K562 (cell line): ENCODE data around the gene PPT2. TPM values are rescaled to one million over a fixed set of nuclear protein-coding genes. Genes with fewer than 3 reads are reported as not detected.

Source experiments
- ATAC-seq: fragments of 200-7000 bp; cut with Tn5 transposase; 3 replicates; pipeline ENCODE4 v1.9.1; 2020; ENCODE audit warnings: moderate library complexity
- BruUV-seq: library from RNA; stranded (reverse); fragments of 400-500 nt; replicated peaks from 2 replicates; lab custom pipeline; 2021; lab: Mats Ljungman, UMichigan
- CTCF ChIA-PET: fragments of 300-600 bp; formaldehyde crosslinking; extraction: SDS; loops from one replicate; lab custom pipeline; 2021; ENCODE audit warnings: low intra/inter-chr PET ratio; lab: Yijun Ruan, JAX
- POLR2A ChIA-PET: fragments of 300-600, 350-650 bp; sonication (Branson Sonifier 250); formaldehyde crosslinking; extraction: SDS; loops from one replicate; lab custom pipeline; 2021; ENCODE audit warnings: antibody characterized with exemption, inconsistent platforms; lab: Yijun Ruan, JAX
- DNase-seq, 4 experiments: peaks; one replicate each; pipeline versions ENCODE4 v3.0.0 to v3.0.0-alpha.2; 2011 to 2018; ENCODE audit warnings: low spot score in 3 of 4, mixed read lengths in 3 of 4; ENCODE audit errors: extremely low read depth in 1 of 4
- FAIRE-seq: peaks from 2 replicates; lab custom pipeline; 2011; peaks lifted over from hg19 to GRCh38; lab: Jason Lieb, UNC
- H2AFZ ChIP-seq: 2 replicates; pipeline ENCODE4 v1.6.0; 2011; ENCODE audit warnings: low read depth, low read length, control low read depth, inconsistent platforms
- H3K27ac ChIP-seq: fragments of 200-600 bp; 3 replicates; pipeline ENCODE4 v1.8.0; 2011; ENCODE audit warnings: low read depth, mild to moderate bottlenecking, control low read depth, inconsistent platforms, low read length, moderate library complexity, mixed read lengths; ENCODE audit errors: extremely low read depth
- H3K27me3 ChIP-seq, 2 experiments: fragments of 300-600 bp in 1 of 2; 2 replicates in 1 of 2; 3 replicates in 1 of 2; pipeline versions ENCODE4 v1.6.0 to v1.8.0; 2011; ENCODE audit warnings: inconsistent platforms in 2 of 2, low read length in 2 of 2, mild to moderate bottlenecking in 1 of 2, mixed read lengths in 1 of 2, moderate library complexity in 1 of 2; ENCODE audit not compliant: control insufficient read depth in 2 of 2, insufficient read depth in 2 of 2
- H3K36me3 ChIP-seq: fragments of 300-600 bp; 3 replicates; pipeline ENCODE4 v1.8.0; 2011; ENCODE audit warnings: mild to moderate bottlenecking, low read length, inconsistent platforms; ENCODE audit not compliant: control insufficient read depth, insufficient read depth
- H3K4me1 ChIP-seq, 2 experiments: fragments of 200-600 bp in 1 of 2; replicated peaks in 1 of 2; 2 replicates in 1 of 2; 3 replicates in 1 of 2; pipeline versions ENCODE4 v1.5.1 to v1.8.0; 2011; ENCODE audit warnings: inconsistent platforms in 2 of 2, low read length in 2 of 2, mild to moderate bottlenecking in 1 of 2, mixed read lengths in 1 of 2, moderate library complexity in 1 of 2; ENCODE audit not compliant: control insufficient read depth in 2 of 2, insufficient read depth in 2 of 2
- H3K4me2 ChIP-seq: 2 replicates; pipeline ENCODE4 v1.6.1; 2011; ENCODE audit warnings: low read length, control low read depth, inconsistent platforms, mixed read lengths; ENCODE audit not compliant: insufficient read depth
- H3K4me3 ChIP-seq: fragments of 200-600 bp; sonication (generic), shearing (Covaris generic); 2 replicates; pipeline ENCODE4 v1.5.1; 2016; ENCODE audit warnings: control low read depth, inconsistent platforms
- H3K79me2 ChIP-seq: fragments of 200-600 bp; 3 replicates; pipeline ENCODE4 v1.8.0; 2011; ENCODE audit warnings: low read length, inconsistent platforms; ENCODE audit not compliant: control insufficient read depth, insufficient read depth
- H3K9ac ChIP-seq, 2 experiments: 2 replicates each; pipeline versions ENCODE4 v1.6.0 to v1.6.1; 2011; ENCODE audit warnings: low read depth in 2 of 2, low read length in 2 of 2, control low read depth in 1 of 2, inconsistent platforms in 1 of 2, mild to moderate bottlenecking in 1 of 2, mixed read lengths in 1 of 2; ENCODE audit not compliant: insufficient read depth in 1 of 2
- H3K9me1 ChIP-seq: one replicate; pipeline ENCODE4 v1.6.0; 2011; ENCODE audit warnings: inconsistent platforms, mild to moderate bottlenecking, low read length, moderate library complexity; ENCODE audit not compliant: control insufficient read depth, insufficient read depth
- H3K9me3 ChIP-seq: replicated peaks from 2 replicates; pipeline ENCODE4 v1.5.1; 2011; ENCODE audit warnings: low read depth, low read length, inconsistent platforms; ENCODE audit not compliant: control insufficient read depth, insufficient read depth
- H4K20me1 ChIP-seq: replicated peaks from 2 replicates; pipeline ENCODE4 v1.6.1; 2011; ENCODE audit warnings: low read length, inconsistent platforms, mixed read lengths; ENCODE audit not compliant: control insufficient read depth, insufficient read depth
- DACH1 ChIP-seq: fragments of 450-650 bp; IDR thresholded peaks from 2 replicates; pipeline ENCODE4 v1.6.1; 2018; ENCODE audit not compliant: partially characterized antibody
- EP400 ChIP-seq: fragments of 450-650 bp; IDR thresholded peaks from 2 replicates; pipeline ENCODE4 v1.6.1; 2017; ENCODE audit warnings: antibody characterized with exemption, mild to moderate bottlenecking, moderate library complexity
- GTF2E2 ChIP-seq: fragments of 200-800 bp; sonication (Bioruptor generic); IDR thresholded peaks from 2 replicates; pipeline ENCODE4 v1.6.1; 2016; ENCODE audit warnings: missing genetic modification characterization, missing compliant biosample characterization
- KDM5B ChIP-seq: fragments of 200-600 bp; sonication (generic); IDR thresholded peaks from 2 replicates; pipeline ENCODE4 v1.6.1; 2012; ENCODE audit warnings: low read depth, mild to moderate bottlenecking, moderate library complexity, low read length, control low read depth, inconsistent platforms; ENCODE audit not compliant: insufficient replicate concordance
- MEIS2 ChIP-seq: fragments of 450-650 bp; IDR thresholded peaks from 2 replicates; pipeline ENCODE4 v1.6.1; 2014; ENCODE audit warnings: mild to moderate bottlenecking; ENCODE audit not compliant: partially characterized antibody
- SIN3B ChIP-seq: fragments of 450-650 bp; IDR thresholded peaks from 2 replicates; pipeline ENCODE4 v1.6.1; 2017; ENCODE audit warnings: low read depth, mild to moderate bottlenecking, moderate library complexity
- SRF ChIP-seq, 2 experiments: fragments of 250-450, 450-650 bp in 1 of 2; sonication (Bioruptor Pico) in 1 of 2; sonication (generic) in 1 of 2; formaldehyde crosslinking; IDR thresholded peaks; 2 replicates each; pipeline versions ENCODE4 v1.5.0 to v1.5.1; 2020 to 2022; ENCODE audit warnings: mild to moderate bottlenecking in 1 of 2, missing genetic modification reagents in 1 of 2
- TAL1 ChIP-seq: fragments of 450-650 bp; IDR thresholded peaks from 2 replicates; pipeline ENCODE4 v1.6.1; 2016; ENCODE audit warnings: mild to moderate bottlenecking
- TBP ChIP-seq: optimal IDR thresholded peaks from 2 replicates; pipeline ENCODE3; 2011; ENCODE audit warnings: low read depth, low read length, improper control_type of control experiment
- ZEB2 ChIP-seq: fragments of 450-650 bp; IDR thresholded peaks from 2 replicates; pipeline ENCODE4 v1.6.1; 2016
- ZNF277 ChIP-seq: fragments of 250-450 bp; sonication (Bioruptor Pico); IDR thresholded peaks from 2 replicates; pipeline ENCODE4 v1.8.0; 2022; ENCODE audit warnings: inconsistent platforms, mild to moderate bottlenecking, moderate library complexity, borderline replicate concordance
- ZNF511 ChIP-seq: sonication (generic); formaldehyde crosslinking; IDR thresholded peaks from 2 replicates; pipeline ENCODE4 v1.8.0; 2022; ENCODE audit warnings: mild to moderate bottlenecking, missing genetic modification reagents
- ZNF766 ChIP-seq: fragments of 200-800 bp; sonication (Bioruptor generic); conservative IDR thresholded peaks from 2 replicates; pipeline ENCODE4 v1.6.1; 2016; ENCODE audit warnings: missing genetic modification characterization, missing compliant biosample characterization
- WGBS: fragments of 100-300 bp; shearing (Covaris generic); methylation state at CpG from one replicate; pipeline ENCODE4 v1.1.6; 2016; ENCODE audit warnings: low coverage, mixed read lengths; ENCODE audit not compliant: insufficient coverage; ENCODE audit errors: missing lambda C conversion rate; 5-methylcytosine and 5-hydroxymethylcytosine counted together
- in situ Hi-C: fragments of 300-500 bp; cut with MboI; formaldehyde crosslinking; loops from 4 replicates; pipeline ENCODE4 v1.15.0; 2018; ENCODE audit warnings: inconsistent platforms, mixed read lengths
- intact Hi-C: fragments of 100-400 bp; cut with micrococcal nuclease; formaldehyde crosslinking; loops from 2 replicates; pipeline ENCODE4 v1.14.2; 2022
- polyA plus RNA-seq, 8 experiments: library from polyadenylated mRNA; depleted of rRNA in 4 of 8; stranded (reverse) in 5 of 8; unstranded in 3 of 8; fragments of >200 nt; fragmentation: Nextera tagmentation in 2 of 8; fragmentation: Illumina TruSeq in 1 of 8; extraction: Ambion mirVana in 2 of 8; extraction: Trizol in 1 of 8; gene quantifications; 2 replicates each; pipeline versions ENCODE4 v1.2.1 to v1.2.3, GENCODE V29; 2011 to 2014; ENCODE audit warnings: inconsistent platforms in 1 of 8, missing spikeins in 1 of 8
- total RNA-seq, 7 experiments: library from RNA; depleted of rRNA in 6 of 7; stranded (reverse); fragments of >200 nt in 6 of 7; fragmentation: Illumina TruSeq in 2 of 7; extraction: Trizol in 2 of 7; gene quantifications; 2 replicates each; pipeline versions ENCODE4 v1.2.1 to v1.2.3, GENCODE V29; 2011 to 2021; ENCODE audit warnings: low replicate concordance in 1 of 7
- TF ChIP-seq, protein P1 (sequence below): fragments of 250-450 bp; sonication (Bioruptor Pico); IDR thresholded peaks from 2 replicates; pipeline ENCODE4 v1.9.0; 2021; ENCODE audit warnings: mild to moderate bottlenecking, inconsistent platforms
- TF ChIP-seq, protein P2 (sequence below): fragments of 250-450 bp; sonication (Bioruptor Pico); IDR thresholded peaks from 2 replicates; pipeline ENCODE4 v1.5.1; 2021; ENCODE audit warnings: mild to moderate bottlenecking

Gene PPT2
- total and polyA plus RNA-seq, 9 of the 15 experiments (the other 6 are each of a cell fraction or from before 2014, with no cell fraction given), result 27.4 to 98.8 (median 69.9) TPM

GRCh38 chr6:32167761-32168262, 13.9 kb downstream of the PPT2 start (continued):
- TF ChIP-seq MEIS2, result peak; percentile 96
- TF ChIP-seq ZNF766 (CRISPR knock-in tag), result peak; percentile 95
- peak; percentile 20; the same call in 1 of the 2 replicates for TF ChIP-seq SIN3B
- TF ChIP-seq KDM5B, result no peak
- TF ChIP-seq EP400, result peak; percentile 51; the same call in 1 of the 2 replicates
- TF ChIP-seq ZNF277 (CRISPR knock-in tag), result no peak

DNA sequence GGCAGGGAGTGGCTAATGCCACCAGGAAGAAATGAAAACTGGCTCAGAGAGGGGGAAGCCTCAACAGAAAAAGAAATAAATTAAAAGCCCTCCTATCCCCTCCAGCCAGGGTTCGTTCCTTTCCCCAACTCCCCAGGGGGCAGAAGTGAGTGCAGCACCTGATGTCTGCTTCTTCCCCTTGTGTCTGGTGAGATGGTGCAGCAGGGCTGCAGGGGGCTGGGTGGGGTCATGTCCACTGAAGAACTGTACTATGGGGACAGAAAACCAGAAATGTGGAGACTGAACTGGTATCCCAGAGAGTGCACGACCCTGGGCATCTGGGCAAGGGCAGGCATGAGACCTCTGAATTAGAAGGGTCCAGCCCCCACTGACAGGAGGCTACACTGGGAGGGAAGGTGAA, 14.4 kb downstream of the PPT2 start:
- H3K27me3 ChIP-seq, result no peaks in the 10 kb centered on the region
- ATAC-seq (peak; percentile 52), FAIRE-seq (no peak), DNase-seq (peak in 2 of 4 experiments; percentile 53 to 61)
- H3K79me2 ChIP-seq, result peaks cover 13% of the 10 kb centered on the region
- H3K9me3 ChIP-seq, result no peaks in the 10 kb centered on the region
- CTCF ChIA-PET, result no interaction called here
- H4K20me1 ChIP-seq, result no peaks in the 10 kb centered on the region
- in situ Hi-C loops, result no loop called here
- no peak overlapping the region for H3K4me3 ChIP-seq
- no peaks in the 10 kb centered on the region for H3K9me1 ChIP-seq
- H3K9ac ChIP-seq, result peak overlapping the region; percentile 27 to 65; a peak in 3 of 4 replicates
- no peak overlapping the region for H2AFZ ChIP-seq
- H3K36me3 ChIP-seq, result peaks cover 71% of the 10 kb centered on the region
- intact Hi-C loops, result loop anchor here (2.0 to 5.0 kb wide), 2 partner anchors 26 to 51 kb away; no protein-coding TSS in a partner anchor
- BruUV-seq, result TSS peak; percentile 69
- peak overlapping the region; percentile 65 for H3K4me2 ChIP-seq
- H3K4me1 ChIP-seq, result peaks cover 51% of the 10 kb centered on the region in 2 experiments
- WGBS, result 15% methylated on average over 2 of the region's 2 CpGs
- peak overlapping the region; percentile 83 for H3K27ac ChIP-seq
- POLR2A ChIA-PET, result interaction anchor here (0.9 to 2.2 kb wide), 10 partner anchors 8 to 200 kb away, joined by 3 to 25 read pairs (median 4); partner anchors contain the start of genes AGPAT1 and FKBPL
- TF ChIP-seq TAL1 (no peak), DACH1 (no peak), ZEB2 (no peak), GTF2E2 (tag) (0 out of 2 replicates have a peak, but pooled peaks have one; percentile 24), SRF (CRISPR knock-in tag; IDR thresholded peaks at IDR 0.05) (0 out of 4 replicates have a peak, but pooled peaks of 1 of the 2 experiments have one; percentile 0), ZNF511 (CRISPR knock-in tag) (0 out of 2 replicates have a peak, but pooled peaks have one; percentile 24), TBP (no peak)
- TF ChIP-seq, protein P1, sequence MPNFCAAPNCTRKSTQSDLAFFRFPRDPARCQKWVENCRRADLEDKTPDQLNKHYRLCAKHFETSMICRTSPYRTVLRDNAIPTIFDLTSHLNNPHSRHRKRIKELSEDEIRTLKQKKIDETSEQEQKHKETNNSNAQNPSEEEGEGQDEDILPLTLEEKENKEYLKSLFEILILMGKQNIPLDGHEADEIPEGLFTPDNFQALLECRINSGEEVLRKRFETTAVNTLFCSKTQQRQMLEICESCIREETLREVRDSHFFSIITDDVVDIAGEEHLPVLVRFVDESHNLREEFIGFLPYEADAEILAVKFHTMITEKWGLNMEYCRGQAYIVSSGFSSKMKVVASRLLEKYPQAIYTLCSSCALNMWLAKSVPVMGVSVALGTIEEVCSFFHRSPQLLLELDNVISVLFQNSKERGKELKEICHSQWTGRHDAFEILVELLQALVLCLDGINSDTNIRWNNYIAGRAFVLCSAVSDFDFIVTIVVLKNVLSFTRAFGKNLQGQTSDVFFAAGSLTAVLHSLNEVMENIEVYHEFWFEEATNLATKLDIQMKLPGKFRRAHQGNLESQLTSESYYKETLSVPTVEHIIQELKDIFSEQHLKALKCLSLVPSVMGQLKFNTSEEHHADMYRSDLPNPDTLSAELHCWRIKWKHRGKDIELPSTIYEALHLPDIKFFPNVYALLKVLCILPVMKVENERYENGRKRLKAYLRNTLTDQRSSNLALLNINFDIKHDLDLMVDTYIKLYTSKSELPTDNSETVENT (CRISPR knock-in tag), result 0 out of 2 replicates have a peak, but pooled peaks have one; percentile 19
- TF ChIP-seq, protein P2, sequence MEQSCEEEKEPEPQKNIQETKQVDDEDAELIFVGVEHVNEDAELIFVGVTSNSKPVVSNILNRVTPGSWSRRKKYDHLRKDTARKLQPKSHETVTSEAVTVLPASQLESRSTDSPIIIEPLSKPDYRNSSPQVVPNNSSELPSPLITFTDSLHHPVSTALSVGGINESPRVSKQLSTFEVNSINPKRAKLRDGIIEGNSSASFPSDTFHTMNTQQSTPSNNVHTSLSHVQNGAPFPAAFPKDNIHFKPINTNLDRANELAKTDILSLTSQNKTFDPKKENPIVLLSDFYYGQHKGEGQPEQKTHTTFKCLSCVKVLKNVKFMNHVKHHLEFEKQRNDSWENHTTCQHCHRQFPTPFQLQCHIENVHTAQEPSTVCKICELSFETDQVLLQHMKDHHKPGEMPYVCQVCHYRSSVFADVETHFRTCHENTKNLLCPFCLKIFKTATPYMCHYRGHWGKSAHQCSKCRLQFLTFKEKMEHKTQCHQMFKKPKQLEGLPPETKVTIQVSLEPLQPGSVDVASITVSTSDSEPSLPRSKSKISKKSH (CRISPR knock-in tag), result no peak
